Thyroid gland (tissue), 4 donors: ENCODE data around the gene OXLD1. TPM values are rescaled to one million over a fixed set of nuclear protein-coding genes. Genes with fewer than 3 reads are reported as not detected.

Experiments used
- DNase-seq, 2 donors: peaks; one replicate each; pipeline ENCODE4 v3.0.0-alpha.2; 2019
- H3K27ac ChIP-seq, 3 donors: fragments of 200-600 bp; sonication (generic); 1 replicate in 2 of 3; 2 replicates in 1 of 3; pipeline ENCODE4 v1.5.1; 2016 to 2019; ENCODE audit warnings: mild to moderate bottlenecking in 1 of 3, moderate library complexity in 1 of 3
- H3K27me3 ChIP-seq: fragments of 200-600 bp; sonication (generic); one replicate; pipeline ENCODE4 v1.5.1; 2019
- H3K36me3 ChIP-seq, 2 donors: fragments of 200-600 bp; sonication (generic); one replicate each; pipeline ENCODE4 v1.5.1; 2016 to 2019
- H3K4me1 ChIP-seq, 2 donors: fragments of 200-600 bp; sonication (generic); one replicate each; pipeline ENCODE4 v1.5.1; 2017 to 2019
- H3K4me3 ChIP-seq, 3 donors: fragments of 200-600 bp; sonication (generic); replicated peaks in 1 of 3; 1 replicate in 2 of 3; 2 replicates in 1 of 3; pipeline ENCODE4 v1.5.1; 2016; ENCODE audit warnings: mild to moderate bottlenecking in 1 of 3
- H3K9me3 ChIP-seq: fragments of 200-600 bp; sonication (generic); one replicate; pipeline ENCODE4 v1.5.1; 2017
- CTCF ChIP-seq, 6 experiments: fragments of 200-600 bp in 3 of 6; fragments of 450-650 bp in 3 of 6; sonication (generic) in 3 of 6; IDR thresholded peaks; one replicate each; pipeline ENCODE4 v1.5.1; 2016 to 2019; ENCODE audit warnings: antibody characterized with exemption in 6 of 6, mild to moderate bottlenecking in 2 of 6, inconsistent platforms in 1 of 6, moderate library complexity in 1 of 6
- POLR2A ChIP-seq, 2 donors: fragments of 450-650 bp; IDR thresholded peaks; one replicate each; pipeline ENCODE4 v1.6.1; 2017; ENCODE audit warnings: antibody characterized with exemption in 2 of 2, mild to moderate bottlenecking in 2 of 2, moderate library complexity in 1 of 2
- WGBS, 2 donors: methylation state at CpG; one replicate each; pipeline ENCODE4 v1.1.5; 2017; 5-methylcytosine and 5-hydroxymethylcytosine counted together
- intact Hi-C: fragments of 100-400 bp; cut with DNase I; formaldehyde crosslinking; loops from one replicate; pipeline ENCODE4 v1.15.1; 2023
- total RNA-seq, 4 donors: library from RNA; depleted of rRNA; stranded (reverse); fragments of >200 nt; gene quantifications; one replicate each; pipeline ENCODE4 v1.2.3, GENCODE V29; 2016

Gene OXLD1
- total RNA-seq, 4 donors from 2014 or later = 20.5 to 46.3 (median 34.2) TPM

- intact Hi-C loops = no loop called here
- no peak overlapping the region for H3K4me3 ChIP-seq
- no peaks in the 10 kb centered on the region for H3K9me3 ChIP-seq
- peaks cover 10 to 17% of the 10 kb centered on the region in 2 donors for H3K36me3 ChIP-seq
- H3K4me1 ChIP-seq = peaks cover 32% of the 10 kb centered on the region in 2 donors
- no peak for DNase-seq
- 63 to 93% methylated on average over 3 to 14 of the region's 17 CpGs for WGBS, 2 donors
- no peaks in the 10 kb centered on the region for H3K27me3 ChIP-seq
- TF ChIP-seq POLR2A (IDR thresholded peaks at IDR 0.05) = no peak
- TF ChIP-seq CTCF (IDR thresholded peaks at IDR 0.05) = no peak
- no peak overlapping the region for H3K27ac ChIP-seq
These were observed 42.4 kb upstream of the OXLD1 start for GRCh38 chr17:81708739-81709185.

GRCh38 chr17:81707725-81708646, 41.6 kb upstream of the OXLD1 start:
- Histone ChIP-seq H3K27me3 (no peaks in the 10 kb centered on the region), H3K4me1 (peaks cover 25 to 26% of the 10 kb centered on the region in 2 donors), H3K4me3 (no peak overlapping the region), H3K9me3 (no peaks in the 10 kb centered on the region), H3K27ac (no peak overlapping the region), H3K36me3 (peaks cover 10 to 17% of the 10 kb centered on the region in 2 donors)
- WGBS, 2 donors = 88 to 99% methylated on average over 10 to 12 of the region's 25 CpGs
- intact Hi-C loops = no loop called here
- TF ChIP-seq CTCF (IDR thresholded peaks at IDR 0.05) = no peak
- no peak for TF ChIP-seq POLR2A (IDR thresholded peaks at IDR 0.05)
- no peak for DNase-seq

GRCh38 chr17:81706757-81707624, 40.6 kb upstream of the OXLD1 start:
- peaks cover 24 to 28% of the 10 kb centered on the region in 2 donors for H3K4me1 ChIP-seq
- intact Hi-C loops = no loop called here
- no peak overlapping the region for H3K27ac ChIP-seq
- H3K4me3 ChIP-seq = no peak overlapping the region
- 94 to 95% methylated on average over 34 to 35 of the region's 54 CpGs for WGBS, 2 donors
- H3K9me3 ChIP-seq = no peaks in the 10 kb centered on the region
- no peak for DNase-seq
- H3K36me3 ChIP-seq = peaks cover 11 to 17% of the 10 kb centered on the region in 2 donors
- TF ChIP-seq CTCF (IDR thresholded peaks at IDR 0.05) (no peak), POLR2A (IDR thresholded peaks at IDR 0.05) (no peak)
- H3K27me3 ChIP-seq = no peaks in the 10 kb centered on the region

- intact Hi-C loops = no loop called here
- no peak for TF ChIP-seq POLR2A (IDR thresholded peaks at IDR 0.05)
- no peak for TF ChIP-seq CTCF (IDR thresholded peaks at IDR 0.05)
- Histone ChIP-seq H3K9me3 (no peaks in the 10 kb centered on the region), H3K27ac (no peak overlapping the region), H3K4me3 (no peak overlapping the region), H3K27me3 (no peaks in the 10 kb centered on the region), H3K4me1 (peaks cover 27 to 32% of the 10 kb centered on the region in 2 donors), H3K36me3 (peaks cover 19% of the 10 kb centered on the region in 2 donors)
- 87 to 95% methylated on average over 13 to 17 of the region's 17 CpGs for WGBS, 2 donors
- no peak for DNase-seq
These were observed 39.8 kb upstream of the OXLD1 start for GRCh38 chr17:81706232-81706611.
